Gastrocnemius medialis (tissue), 4 donors: ENCODE results near the gene MTCL1. TPM values are rescaled to one million over a fixed set of nuclear protein-coding genes. Genes with fewer than 3 reads are reported as not detected.
A peak's percentile ranks its signal among the peaks of the same experiment; 100 is the strongest.

Experiments
- ATAC-seq, 2 donors: fragments of 150-250 bp; one replicate each; pipeline ENCODE4 v1.9.1; 2016
- DNase-seq, 2 donors: peaks; one replicate each; pipeline ENCODE4 v3.0.0-alpha.2; 2019
- H3K27ac ChIP-seq, 4 donors: fragments of 200-600 bp; sonication (generic); 1 replicate in 1 of 4; 2 replicates in 3 of 4; pipeline ENCODE4 v1.5.1; 2016 to 2018; ENCODE audit warnings: mild to moderate bottlenecking in 2 of 4, moderate library complexity in 1 of 4
- H3K27me3 ChIP-seq, 3 donors: fragments of 200-600 bp; sonication (generic) in 2 of 3; 1 replicate in 1 of 3; 2 replicates in 2 of 3; pipeline versions ENCODE4 v1.5.1 to v1.6.0; 2016 to 2019; ENCODE audit warnings: mild to moderate bottlenecking in 1 of 3, moderate library complexity in 1 of 3
- H3K36me3 ChIP-seq, 2 donors: fragments of 200-600 bp; sonication (generic) in 1 of 2; one replicate each; pipeline ENCODE4 v1.5.1; 2017 to 2018
- H3K4me1 ChIP-seq, 2 donors: fragments of 200-600 bp; sonication (generic) in 1 of 2; one replicate each; pipeline ENCODE4 v1.5.1; 2016 to 2017; ENCODE audit warnings: mild to moderate bottlenecking in 2 of 2
- H3K4me3 ChIP-seq, 4 donors: fragments of 200-600 bp; sonication (generic) in 3 of 4; 1 replicate in 1 of 4; 2 replicates in 3 of 4; pipeline ENCODE4 v1.5.1; 2016 to 2019; ENCODE audit warnings: mild to moderate bottlenecking in 2 of 4
- H3K9me3 ChIP-seq, 3 donors: fragments of 200-600 bp; sonication (generic) in 2 of 3; 1 replicate in 1 of 3; 2 replicates in 2 of 3; pipeline ENCODE4 v1.5.1; 2016 to 2019
- POLR2A ChIP-seq, 2 donors: fragments of 450-650 bp; IDR thresholded peaks; one replicate each; pipeline ENCODE4 v1.6.1; 2017; ENCODE audit warnings: antibody characterized with exemption in 2 of 2, mild to moderate bottlenecking in 2 of 2, moderate library complexity in 2 of 2
- in situ Hi-C, 4 donors: fragments of 200-750 bp; cut with MboI; loops; one replicate each; pipeline versions ENCODE4 v1.15.0 to v1.8.0; 2017; ENCODE audit warnings: low sequenced_read_pairs in 4 of 4
- intact Hi-C: fragments of 100-400 bp; cut with DNase I; formaldehyde crosslinking; loops from one replicate; pipeline ENCODE4 v1.15.1; 2023; ENCODE audit warnings: low total_unique reads
- total RNA-seq, 4 donors: library from RNA; depleted of rRNA; stranded (reverse); fragments of >200 nt; gene quantifications; one replicate each; pipeline versions ENCODE4 v1.1.0 to v1.2.3, GENCODE V29; 2016
- TF ChIP-seq, protein P1 (sequence below), 5 experiments: fragments of 450-650 bp in 3 of 5; fragments of 200-600 bp in 2 of 5; sonication (generic) in 2 of 5; IDR thresholded peaks in 4 of 5; conservative IDR thresholded peaks in 1 of 5; 1 replicate in 4 of 5; 2 replicates in 1 of 5; pipeline ENCODE4 v1.5.1; 2016 to 2019; ENCODE audit warnings: antibody characterized with exemption in 5 of 5, mild to moderate bottlenecking in 3 of 5, moderate library complexity in 3 of 5

MTCL1 gene
- total RNA-seq, result 1 to 10 TPM; 2.0 to 8.6 (median 3.5) TPM

DNA sequence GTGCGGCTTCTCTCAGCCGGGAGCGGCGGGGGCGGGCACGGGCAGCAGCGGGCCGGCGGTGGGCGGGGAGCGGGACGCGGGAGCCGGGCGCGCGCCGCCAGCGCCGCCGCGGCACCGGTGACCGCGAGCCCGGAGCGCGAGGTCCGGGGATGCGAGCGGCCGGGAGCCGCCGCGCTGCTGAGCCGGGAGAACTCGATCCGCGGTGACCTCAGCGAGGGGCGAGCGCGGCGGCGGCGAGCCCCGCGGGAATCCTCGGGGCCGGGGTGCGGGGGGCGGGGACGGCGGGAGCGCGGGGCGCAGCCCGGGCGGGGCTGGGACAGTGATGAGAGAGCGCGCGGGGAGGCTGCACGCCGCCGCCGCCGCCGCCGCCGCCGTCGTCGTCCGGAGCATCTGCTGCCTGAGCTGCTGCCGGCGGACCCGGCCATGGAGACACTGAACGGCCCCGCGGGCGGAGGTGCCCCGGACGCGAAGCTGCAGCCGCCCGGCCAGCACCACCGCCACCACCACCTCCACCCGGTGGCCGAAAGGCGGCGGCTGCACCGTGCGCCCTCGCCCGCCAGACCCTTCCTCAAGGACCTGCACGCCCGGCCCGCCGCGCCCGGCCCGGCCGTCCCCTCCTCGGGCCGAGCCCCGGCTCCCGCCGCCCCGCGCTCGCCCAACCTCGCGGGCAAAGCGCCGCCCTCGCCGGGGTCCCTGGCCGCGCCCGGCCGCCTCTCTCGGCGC, at the start of gene MTCL1:
TSS of gene MTCL1 (plus strand) at position 319 of the 723 bp plus-strand sequence. CDS start at position 424, 105 bp downstream.
- TF ChIP-seq, protein P1, sequence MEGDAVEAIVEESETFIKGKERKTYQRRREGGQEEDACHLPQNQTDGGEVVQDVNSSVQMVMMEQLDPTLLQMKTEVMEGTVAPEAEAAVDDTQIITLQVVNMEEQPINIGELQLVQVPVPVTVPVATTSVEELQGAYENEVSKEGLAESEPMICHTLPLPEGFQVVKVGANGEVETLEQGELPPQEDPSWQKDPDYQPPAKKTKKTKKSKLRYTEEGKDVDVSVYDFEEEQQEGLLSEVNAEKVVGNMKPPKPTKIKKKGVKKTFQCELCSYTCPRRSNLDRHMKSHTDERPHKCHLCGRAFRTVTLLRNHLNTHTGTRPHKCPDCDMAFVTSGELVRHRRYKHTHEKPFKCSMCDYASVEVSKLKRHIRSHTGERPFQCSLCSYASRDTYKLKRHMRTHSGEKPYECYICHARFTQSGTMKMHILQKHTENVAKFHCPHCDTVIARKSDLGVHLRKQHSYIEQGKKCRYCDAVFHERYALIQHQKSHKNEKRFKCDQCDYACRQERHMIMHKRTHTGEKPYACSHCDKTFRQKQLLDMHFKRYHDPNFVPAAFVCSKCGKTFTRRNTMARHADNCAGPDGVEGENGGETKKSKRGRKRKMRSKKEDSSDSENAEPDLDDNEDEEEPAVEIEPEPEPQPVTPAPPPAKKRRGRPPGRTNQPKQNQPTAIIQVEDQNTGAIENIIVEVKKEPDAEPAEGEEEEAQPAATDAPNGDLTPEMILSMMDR (IDR thresholded peaks at IDR 0.05 in 4 of 5, conservative IDR thresholded peaks at IDR 0.05 in 1 of 5), result no peak
- TF ChIP-seq POLR2A (IDR thresholded peaks at IDR 0.05), result no peak
- no peak for DNase-seq
- H3K9me3 ChIP-seq, result no peaks in the 10 kb centered on the region
- peak within 1 kb of the TSS; percentile 94 for H3K27ac ChIP-seq
- H3K36me3 ChIP-seq, result no peaks in the 10 kb centered on the region
- H3K27me3 ChIP-seq, result no peaks in the 10 kb centered on the region
- H3K4me3 ChIP-seq, result peak within 1 kb of the TSS; percentile 73 to 90 (median 80)
- peaks cover 15% of the 10 kb centered on the region in 2 donors for H3K4me1 ChIP-seq
- peak; percentile 30 to 32 for ATAC-seq
- in situ Hi-C loops (no loop called here), intact Hi-C loops (loop anchor here (1.0 to 5.0 kb wide), 4 partner anchors 79 to 432 kb away; partner anchors contain the start of gene ANKRD12)

DNA sequence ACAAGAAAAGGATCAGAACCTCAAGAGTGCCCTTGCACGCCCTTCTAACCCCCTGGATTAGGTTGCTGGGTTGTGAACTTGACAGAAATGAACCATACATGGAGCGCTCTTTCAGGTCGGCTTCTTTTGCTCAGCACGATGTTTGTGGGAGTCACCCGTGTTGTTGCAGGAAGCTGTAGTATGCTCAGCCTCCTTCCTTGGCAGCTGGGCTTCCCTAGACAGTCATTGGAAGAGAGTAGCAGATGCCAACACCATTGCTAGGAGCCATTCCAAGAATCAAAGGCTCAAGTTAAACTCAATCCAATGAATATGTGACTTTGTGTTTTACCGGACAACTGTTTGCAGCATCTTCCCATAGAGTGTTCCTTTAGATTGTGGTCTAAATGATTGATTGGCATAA, 49.1 kb upstream of the MTCL1 start:
- H3K4me1 ChIP-seq, result no peaks in the 10 kb centered on the region
- H3K36me3 ChIP-seq, result no peaks in the 10 kb centered on the region
- ATAC-seq (no peak), DNase-seq (no peak)
- intact Hi-C loops, result loop anchor here (10.0 kb wide), 1 partner anchor 869 kb away; no protein-coding TSS in a partner anchor
- no peak overlapping the region for H3K4me3 ChIP-seq
- TF ChIP-seq POLR2A (IDR thresholded peaks at IDR 0.05), result no peak
- TF ChIP-seq, protein P1 (IDR thresholded peaks at IDR 0.05 in 4 of 5, conservative IDR thresholded peaks at IDR 0.05 in 1 of 5), result no peak
- in situ Hi-C loops, result loop anchor here in 1 of 4 donors (25.0 kb wide), 2 partner anchors 506 to 681 kb away; partner anchors contain the start of gene TWSG1
- H3K27me3 ChIP-seq, result no peaks in the 10 kb centered on the region
- no peak overlapping the region for H3K27ac ChIP-seq
- H3K9me3 ChIP-seq, result no peaks in the 10 kb centered on the region

DNA sequence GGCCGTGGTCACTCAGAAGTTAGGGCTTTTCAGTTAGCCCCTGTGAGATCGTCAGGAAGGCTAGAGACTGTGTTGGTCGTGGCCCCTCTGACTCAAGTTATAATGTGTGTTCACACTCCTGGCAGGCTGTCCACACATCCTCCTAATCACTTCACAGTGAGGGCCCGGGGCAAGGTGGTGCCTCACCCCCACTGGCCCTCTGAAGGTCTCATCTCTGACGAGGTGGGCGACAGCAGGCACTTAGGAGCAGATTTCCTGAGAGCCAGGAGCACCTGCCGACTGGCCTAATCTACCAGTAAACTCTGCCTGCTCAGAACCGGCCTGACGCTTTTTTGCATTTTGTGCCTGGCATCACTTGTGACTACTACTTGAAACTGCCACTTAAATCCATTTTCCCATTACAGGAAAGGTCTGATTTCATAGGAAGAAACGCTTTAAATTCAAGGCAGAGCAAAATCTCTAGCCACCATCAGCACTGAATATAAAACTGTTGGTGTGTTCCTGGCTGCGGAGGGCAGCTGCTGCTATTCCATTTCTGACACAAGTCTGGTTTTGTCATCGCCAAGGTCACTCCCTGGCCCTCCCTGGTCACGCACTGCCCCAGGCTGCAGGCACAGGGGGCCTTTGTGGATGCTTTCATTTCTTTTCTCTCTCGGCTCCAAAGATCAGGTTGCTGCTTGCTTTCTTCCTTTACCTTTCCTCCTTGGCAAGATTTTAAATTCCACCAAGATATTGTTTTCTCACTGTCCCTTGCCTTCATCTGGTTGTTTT, 48.1 kb upstream of the MTCL1 start:
- in situ Hi-C loops, result loop anchor here in 1 of 4 donors (25.0 kb wide), 2 partner anchors 505 to 680 kb away; partner anchors contain the start of gene TWSG1

DNA sequence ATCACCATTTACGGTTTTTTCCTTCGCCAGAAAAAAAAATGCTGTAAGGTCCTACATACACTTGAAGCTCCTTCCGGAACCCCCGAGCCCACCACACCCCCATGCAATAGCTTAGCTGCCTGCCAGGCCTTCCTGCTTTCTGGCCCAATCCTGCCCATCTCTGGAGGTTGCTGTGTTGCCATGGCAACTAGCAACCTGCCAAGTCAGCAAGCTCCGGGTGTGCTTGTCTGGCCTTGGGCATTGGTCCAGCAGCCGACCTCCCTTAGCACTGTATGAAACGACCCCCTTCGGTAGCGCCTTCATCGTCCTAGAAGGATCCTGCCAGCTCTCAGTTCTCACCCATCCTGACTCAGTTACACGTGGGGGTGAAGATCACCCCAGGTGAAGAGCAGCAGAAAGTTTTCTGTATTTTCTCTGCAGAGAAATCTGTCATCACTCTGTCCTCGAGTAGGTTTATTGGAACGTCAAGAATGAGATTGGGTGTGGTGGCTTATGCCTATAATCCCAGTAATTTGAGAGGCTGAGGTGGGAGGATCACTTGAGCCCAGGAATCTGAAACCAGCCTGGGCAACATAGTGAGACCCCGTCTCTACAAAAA, 47.4 kb upstream of the MTCL1 start:
- TF ChIP-seq, protein P1 (IDR thresholded peaks at IDR 0.05 in 4 of 5, conservative IDR thresholded peaks at IDR 0.05 in 1 of 5), result no peak
- no peak for TF ChIP-seq POLR2A (IDR thresholded peaks at IDR 0.05)
- H3K4me1 ChIP-seq, result no peaks in the 10 kb centered on the region
- H3K36me3 ChIP-seq, result no peaks in the 10 kb centered on the region
- no peak overlapping the region for H3K4me3 ChIP-seq
- no peaks in the 10 kb centered on the region for H3K9me3 ChIP-seq
- DNase-seq (no peak), ATAC-seq (no peak)
- no peak overlapping the region for H3K27ac ChIP-seq
- in situ Hi-C loops, result loop anchor here in 1 of 4 donors (25.0 kb wide), 2 partner anchors 504 to 679 kb away; partner anchors contain the start of gene TWSG1
- intact Hi-C loops, result loop anchor here (10.0 kb wide), 1 partner anchor 867 kb away; no protein-coding TSS in a partner anchor
- H3K27me3 ChIP-seq, result no peaks in the 10 kb centered on the region

More for the DNA sequence above, 48.1 kb upstream of the MTCL1 start:
- Histone ChIP-seq H3K4me3 (no peak overlapping the region), H3K4me1 (no peaks in the 10 kb centered on the region), H3K36me3 (no peaks in the 10 kb centered on the region), H3K27me3 (no peaks in the 10 kb centered on the region), H3K27ac (no peak overlapping the region), H3K9me3 (no peaks in the 10 kb centered on the region)
- intact Hi-C loops, result loop anchor here (10.0 kb wide), 1 partner anchor 868 kb away; no protein-coding TSS in a partner anchor
- DNase-seq, result no peak
- ATAC-seq, result no peak
- no peak for TF ChIP-seq POLR2A (IDR thresholded peaks at IDR 0.05)
- TF ChIP-seq, protein P1 (IDR thresholded peaks at IDR 0.05 in 4 of 5, conservative IDR thresholded peaks at IDR 0.05 in 1 of 5), result no peak
